Osteocyte (in vitro differentiated cells): Measurements from ENCODE around the gene PRODH2. TPM values are rescaled to one million over a fixed set of nuclear protein-coding genes. Genes with fewer than 3 reads are reported as not detected.

Experiments
- DNase-seq: peaks from one replicate; pipeline ENCODE4 v3.0.0; 2021; ENCODE audit warnings: mixed read lengths; ENCODE audit not compliant: unreplicated experiment; ENCODE audit errors: extremely low spot score
- H3K27ac Mint-ChIP-seq: one replicate; pipeline ENCODE4 v1.8.0; 2021; ENCODE audit warnings: mild to moderate bottlenecking, mixed read lengths; ENCODE audit not compliant: unreplicated experiment
- H3K27me3 Mint-ChIP-seq: one replicate; pipeline ENCODE4 v1.8.0; 2021; ENCODE audit warnings: mixed read lengths; ENCODE audit not compliant: unreplicated experiment
- H3K36me3 Mint-ChIP-seq: one replicate; pipeline ENCODE4 v1.8.0; 2021; ENCODE audit warnings: mixed read lengths; ENCODE audit not compliant: unreplicated experiment
- H3K4me1 Mint-ChIP-seq: one replicate; pipeline ENCODE4 v1.8.0; 2021; ENCODE audit warnings: mixed read lengths; ENCODE audit not compliant: unreplicated experiment
- H3K4me3 Mint-ChIP-seq: one replicate; pipeline ENCODE4 v1.8.0; 2021; ENCODE audit warnings: mild to moderate bottlenecking, moderate library complexity, mixed read lengths; ENCODE audit not compliant: unreplicated experiment
- H3K9me3 Mint-ChIP-seq: one replicate; pipeline ENCODE4 v1.8.0; 2021; ENCODE audit warnings: mixed read lengths; ENCODE audit not compliant: unreplicated experiment
- total RNA-seq: library from RNA; stranded (reverse); gene quantifications from 2 replicates; pipeline ENCODE4 v1.2.1, GENCODE V29; 2021
- TF ChIP-seq, protein P1 (sequence below): fragments of 200-600 bp; sonication (generic); IDR thresholded peaks from 2 replicates; pipeline ENCODE4 v1.5.0; 2021; ENCODE audit warnings: antibody characterized with exemption, mild to moderate bottlenecking, moderate library complexity

Gene PRODH2
- total RNA-seq, 1 donor from 2014 or later = not detected

DNA sequence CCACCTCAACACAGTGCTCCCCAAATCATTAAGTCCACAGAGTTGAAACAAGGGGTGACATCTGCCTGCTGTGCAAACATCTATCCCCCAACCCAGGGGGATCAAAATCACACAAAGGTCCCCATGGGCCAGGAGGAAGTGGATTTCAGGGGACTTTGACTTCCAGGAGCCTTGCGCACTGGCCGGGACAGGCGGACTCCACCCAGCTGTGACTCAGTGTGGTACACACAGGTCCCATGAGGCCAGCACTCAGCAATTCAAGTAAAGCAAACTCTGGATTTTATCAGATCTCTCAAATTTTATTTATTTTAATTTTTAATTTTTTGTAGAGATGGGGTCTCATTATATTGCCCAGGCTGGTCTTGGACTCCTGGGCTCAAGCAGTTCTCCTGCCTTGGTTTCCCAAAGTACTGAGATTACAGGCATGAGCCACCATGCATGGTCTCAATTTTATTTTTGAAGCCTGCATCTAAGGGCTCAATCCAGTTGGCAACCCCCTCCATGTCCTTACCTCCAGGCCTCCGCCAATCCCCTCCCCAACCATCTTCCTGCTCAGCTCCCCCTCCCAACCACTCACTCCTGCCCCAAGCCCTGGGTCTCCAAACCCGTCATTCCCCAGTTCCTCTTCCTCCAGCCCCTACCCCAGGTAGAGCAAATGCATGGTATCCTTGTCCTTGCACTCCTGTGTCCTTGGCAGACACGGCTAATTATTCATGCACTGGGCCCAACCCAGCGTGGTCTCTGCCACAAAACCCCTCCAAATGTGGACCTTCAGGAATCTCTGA lies 19.1 kb downstream of the PRODH2 start:
- Mint-ChIP-seq H3K27me3 (peaks cover 3% of the 10 kb centered on the region), H3K27ac (no peak overlapping the region), H3K4me1 (no peaks in the 10 kb centered on the region), H3K4me3 (no peak overlapping the region), H3K36me3 (no peaks in the 10 kb centered on the region), H3K9me3 (no peaks in the 10 kb centered on the region)
- DNase-seq = no peak
- TF ChIP-seq, protein P1, sequence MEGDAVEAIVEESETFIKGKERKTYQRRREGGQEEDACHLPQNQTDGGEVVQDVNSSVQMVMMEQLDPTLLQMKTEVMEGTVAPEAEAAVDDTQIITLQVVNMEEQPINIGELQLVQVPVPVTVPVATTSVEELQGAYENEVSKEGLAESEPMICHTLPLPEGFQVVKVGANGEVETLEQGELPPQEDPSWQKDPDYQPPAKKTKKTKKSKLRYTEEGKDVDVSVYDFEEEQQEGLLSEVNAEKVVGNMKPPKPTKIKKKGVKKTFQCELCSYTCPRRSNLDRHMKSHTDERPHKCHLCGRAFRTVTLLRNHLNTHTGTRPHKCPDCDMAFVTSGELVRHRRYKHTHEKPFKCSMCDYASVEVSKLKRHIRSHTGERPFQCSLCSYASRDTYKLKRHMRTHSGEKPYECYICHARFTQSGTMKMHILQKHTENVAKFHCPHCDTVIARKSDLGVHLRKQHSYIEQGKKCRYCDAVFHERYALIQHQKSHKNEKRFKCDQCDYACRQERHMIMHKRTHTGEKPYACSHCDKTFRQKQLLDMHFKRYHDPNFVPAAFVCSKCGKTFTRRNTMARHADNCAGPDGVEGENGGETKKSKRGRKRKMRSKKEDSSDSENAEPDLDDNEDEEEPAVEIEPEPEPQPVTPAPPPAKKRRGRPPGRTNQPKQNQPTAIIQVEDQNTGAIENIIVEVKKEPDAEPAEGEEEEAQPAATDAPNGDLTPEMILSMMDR = no peak

DNA sequence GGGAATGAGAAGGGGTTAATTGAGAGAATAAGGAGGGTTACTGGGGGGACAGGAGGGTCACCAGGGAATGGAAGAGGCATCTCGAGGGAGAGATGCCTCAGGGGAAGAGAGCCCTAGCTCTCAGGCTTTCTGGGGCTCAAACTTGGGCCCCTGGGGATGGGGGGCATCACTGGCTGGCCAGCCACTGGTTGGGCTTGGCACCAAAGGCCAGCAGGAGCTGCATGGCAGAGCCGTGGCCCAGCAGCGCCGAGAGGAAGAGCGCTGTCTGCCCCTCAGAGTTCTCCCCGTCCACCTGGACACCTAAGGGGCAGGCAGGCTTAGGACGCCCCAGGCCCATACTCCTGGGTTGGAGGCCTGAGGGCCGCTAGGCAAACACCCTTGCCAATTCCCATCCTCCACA lies 19.8 kb downstream of the PRODH2 start:
- Mint-ChIP-seq H3K4me3 (no peak overlapping the region), H3K9me3 (no peaks in the 10 kb centered on the region), H3K4me1 (no peaks in the 10 kb centered on the region), H3K27ac (no peak overlapping the region), H3K27me3 (no peaks in the 10 kb centered on the region), H3K36me3 (no peaks in the 10 kb centered on the region)
- TF ChIP-seq, protein P1 = no peak
- DNase-seq = no peak

DNA sequence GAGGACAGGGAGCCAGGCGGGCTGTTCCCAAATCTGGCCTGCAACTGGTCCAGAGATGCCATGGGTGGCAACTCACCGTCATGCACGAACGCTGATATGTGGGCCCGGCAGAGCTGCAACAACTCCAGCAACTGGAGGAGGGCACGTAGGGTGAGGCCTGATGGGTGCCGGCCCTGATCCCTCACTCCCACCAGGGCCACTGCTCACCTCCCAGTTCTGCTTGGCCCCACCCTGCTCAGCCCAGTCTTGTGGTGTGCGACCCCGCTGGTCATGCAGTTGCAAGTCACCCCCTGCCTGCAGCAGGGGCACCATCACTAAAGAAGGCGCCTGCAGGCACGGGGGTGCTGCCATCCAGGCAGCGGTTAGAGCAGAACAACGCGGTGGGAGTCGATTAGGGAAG lies 20.3 kb downstream of the PRODH2 start:
- no peaks in the 10 kb centered on the region for H3K36me3 Mint-ChIP-seq
- TF ChIP-seq, protein P1 = no peak
- no peak overlapping the region for H3K27ac Mint-ChIP-seq
- H3K4me3 Mint-ChIP-seq = no peak overlapping the region
- no peaks in the 10 kb centered on the region for H3K4me1 Mint-ChIP-seq
- H3K27me3 Mint-ChIP-seq = no peaks in the 10 kb centered on the region
- DNase-seq = no peak
- no peaks in the 10 kb centered on the region for H3K9me3 Mint-ChIP-seq

DNA sequence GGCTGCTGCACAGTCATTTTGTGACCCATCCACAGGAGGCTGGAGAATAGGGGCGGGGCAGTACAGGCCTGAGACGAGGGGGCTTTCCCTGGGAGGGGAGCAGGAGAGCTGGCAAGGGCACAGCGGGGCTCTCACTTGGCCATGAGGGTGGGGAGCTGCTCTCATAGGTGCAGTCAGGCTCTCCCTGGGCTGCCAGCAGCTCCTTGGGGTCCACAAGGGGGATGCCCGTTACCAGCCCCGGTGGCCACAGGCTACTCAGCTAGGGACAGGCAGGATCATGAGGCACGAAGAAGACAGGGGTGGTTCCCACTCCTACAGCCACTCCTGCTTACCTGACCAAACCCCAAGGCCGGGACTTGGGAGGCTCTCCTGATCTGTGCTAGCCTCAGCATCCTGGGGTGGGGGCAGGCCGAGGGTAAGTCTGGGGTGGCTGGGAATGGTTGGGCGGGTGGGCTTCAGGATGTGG lies 20.8 kb downstream of the PRODH2 start:
- no peaks in the 10 kb centered on the region for H3K4me1 Mint-ChIP-seq
- DNase-seq = no peak

More for the DNA sequence above, 20.8 kb downstream of the PRODH2 start:
- H3K4me3 Mint-ChIP-seq = no peak overlapping the region
- no peak overlapping the region for H3K27ac Mint-ChIP-seq
- H3K9me3 Mint-ChIP-seq = no peaks in the 10 kb centered on the region
- TF ChIP-seq, protein P1 = no peak
- H3K36me3 Mint-ChIP-seq = no peaks in the 10 kb centered on the region
- no peaks in the 10 kb centered on the region for H3K27me3 Mint-ChIP-seq
